ENCODE data around the gene NAIF1.
"Not testable (repeated sequence)": the region's sequence is repeated elsewhere in the genome, so short reads cannot be mapped to it uniquely, and the experiment has no call there.

Gene NAIF1

GRCh38 chr9:128024761-128025308 is 42.3 kb downstream of the NAIF1 start:
- no peak for DNase-seq

- not testable (repeated sequence) for DNase-seq
Measured at GRCh38 chr9:128023671-128024070, 43.4 kb downstream of the NAIF1 start.

GRCh38 chr9:128022886-128023285 is 44.2 kb downstream of the NAIF1 start:
- no peak for DNase-seq

- no peak for DNase-seq
Measured at GRCh38 chr9:128021098-128021497, 46.0 kb downstream of the NAIF1 start.

- DNase-seq = no peak
Measured at GRCh38 chr9:128020692-128021091, 46.4 kb downstream of the NAIF1 start.

GRCh38 chr9:128015696-128016095 is 51.4 kb downstream of the NAIF1 start:
- DNase-seq = no peak
